Neural cell (in vitro differentiated cells): Measurements from ENCODE around the gene SYNJ1.

ENCODE experiments used
- CTCF ChIP-seq: fragments of 450-650 bp; IDR thresholded peaks from 2 replicates; pipeline ENCODE4 v1.5.1; 2014; ENCODE audit warnings: antibody characterized with exemption, mild to moderate bottlenecking, moderate library complexity; ENCODE audit not compliant: poor library complexity, severe bottlenecking
- EP300 ChIP-seq: fragments of 450-650 bp; conservative IDR thresholded peaks from 2 replicates; pipeline ENCODE4 v1.6.1; 2014; ENCODE audit warnings: antibody characterized with exemption, mild to moderate bottlenecking, moderate library complexity; ENCODE audit not compliant: poor library complexity, severe bottlenecking
- POLR2AphosphoS5 ChIP-seq: IDR thresholded peaks from 2 replicates; pipeline ENCODE4 v1.6.1; 2012

- TF ChIP-seq POLR2AphosphoS5 (no peak), CTCF (no peak), EP300 (no peak)
These were observed 146.9 kb downstream of the SYNJ1 start for GRCh38 chr21:32580949-32581348.
